ENCODE data around the gene CDC37L1.

DNA sequence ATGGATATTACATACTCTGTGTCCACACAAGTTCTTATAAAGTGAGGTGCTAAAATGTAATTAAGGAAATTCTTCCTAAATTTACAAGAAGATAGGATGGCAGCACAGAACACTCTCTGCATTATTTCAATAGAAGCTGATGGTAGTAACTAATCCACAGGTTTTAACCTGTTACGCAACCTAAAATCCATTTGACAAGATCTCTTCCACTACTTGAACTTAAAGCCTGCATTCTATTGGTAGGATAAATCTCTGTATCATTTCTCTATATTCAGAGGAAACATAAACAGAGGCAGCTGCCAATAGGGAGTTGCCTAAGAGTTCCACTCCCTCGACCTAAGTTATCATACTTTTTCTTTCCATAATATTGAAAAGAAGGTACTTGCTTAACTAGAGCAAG lies 21.6 kb downstream of the CDC37L1 start:
- TF ChIP-seq CTCF (IDR thresholded peaks at IDR 0.05) (no peak), POLR2A (IDR thresholded peaks at IDR 0.05) (no peak)
